Measurements from ENCODE around the gene NECAB3.

DNA sequence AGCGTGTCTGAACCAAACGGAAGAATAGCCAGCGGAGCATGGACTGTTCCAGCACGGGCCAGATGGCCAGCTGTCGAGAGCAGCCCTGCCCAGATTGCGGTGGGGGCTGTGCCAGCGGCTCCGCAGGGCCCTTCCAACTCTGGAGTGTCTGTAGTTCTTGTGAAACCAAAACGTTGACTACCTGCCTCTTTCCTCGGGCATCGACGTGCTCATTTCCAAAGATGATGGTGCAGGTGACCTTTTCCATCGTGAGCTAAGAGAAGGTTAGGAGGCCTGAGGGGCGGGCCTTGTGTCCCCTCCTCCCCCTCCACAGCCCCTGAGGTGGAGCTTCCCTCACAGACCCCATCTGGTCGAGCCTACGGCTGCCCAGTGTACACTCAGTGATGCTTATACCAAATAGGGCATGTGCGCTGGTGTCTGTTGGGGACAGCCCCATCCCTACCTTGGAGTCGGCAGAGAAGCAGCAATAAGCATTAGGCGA, 25.0 kb downstream of the NECAB3 start:
- TF ChIP-seq, protein P1, sequence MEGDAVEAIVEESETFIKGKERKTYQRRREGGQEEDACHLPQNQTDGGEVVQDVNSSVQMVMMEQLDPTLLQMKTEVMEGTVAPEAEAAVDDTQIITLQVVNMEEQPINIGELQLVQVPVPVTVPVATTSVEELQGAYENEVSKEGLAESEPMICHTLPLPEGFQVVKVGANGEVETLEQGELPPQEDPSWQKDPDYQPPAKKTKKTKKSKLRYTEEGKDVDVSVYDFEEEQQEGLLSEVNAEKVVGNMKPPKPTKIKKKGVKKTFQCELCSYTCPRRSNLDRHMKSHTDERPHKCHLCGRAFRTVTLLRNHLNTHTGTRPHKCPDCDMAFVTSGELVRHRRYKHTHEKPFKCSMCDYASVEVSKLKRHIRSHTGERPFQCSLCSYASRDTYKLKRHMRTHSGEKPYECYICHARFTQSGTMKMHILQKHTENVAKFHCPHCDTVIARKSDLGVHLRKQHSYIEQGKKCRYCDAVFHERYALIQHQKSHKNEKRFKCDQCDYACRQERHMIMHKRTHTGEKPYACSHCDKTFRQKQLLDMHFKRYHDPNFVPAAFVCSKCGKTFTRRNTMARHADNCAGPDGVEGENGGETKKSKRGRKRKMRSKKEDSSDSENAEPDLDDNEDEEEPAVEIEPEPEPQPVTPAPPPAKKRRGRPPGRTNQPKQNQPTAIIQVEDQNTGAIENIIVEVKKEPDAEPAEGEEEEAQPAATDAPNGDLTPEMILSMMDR (conservative IDR thresholded peaks at IDR 0.05; ENCODE audit: low read depth, low read length): no peak
- TF ChIP-seq POLR2A (IDR thresholded peaks at IDR 0.05; ENCODE audit: low read depth, low read length) (no peak), RCOR1 (IDR thresholded peaks at IDR 0.05; ENCODE audit: insufficient replicate concordance, low read length) (no peak), MAZ (IDR thresholded peaks at IDR 0.05; ENCODE audit: borderline replicate concordance, low read depth, low read length) (no peak), RAD21 (IDR thresholded peaks at IDR 0.05; ENCODE audit: low read length) (no peak), CHD1 (IDR thresholded peaks at IDR 0.05; ENCODE audit: low read depth, low read length) (no peak), MXI1 (IDR thresholded peaks at IDR 0.05; ENCODE audit: borderline replicate concordance, low read depth, low read length) (no peak), BHLHE40 (IDR thresholded peaks at IDR 0.05; ENCODE audit: low read depth, low read length) (no peak), RFX5 (IDR thresholded peaks at IDR 0.05; ENCODE audit: low read depth, low read length) (no peak)
- TF ChIP-seq, protein P2, sequence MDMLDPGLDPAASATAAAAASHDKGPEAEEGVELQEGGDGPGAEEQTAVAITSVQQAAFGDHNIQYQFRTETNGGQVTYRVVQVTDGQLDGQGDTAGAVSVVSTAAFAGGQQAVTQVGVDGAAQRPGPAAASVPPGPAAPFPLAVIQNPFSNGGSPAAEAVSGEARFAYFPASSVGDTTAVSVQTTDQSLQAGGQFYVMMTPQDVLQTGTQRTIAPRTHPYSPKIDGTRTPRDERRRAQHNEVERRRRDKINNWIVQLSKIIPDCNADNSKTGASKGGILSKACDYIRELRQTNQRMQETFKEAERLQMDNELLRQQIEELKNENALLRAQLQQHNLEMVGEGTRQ (IDR thresholded peaks at IDR 0.05; ENCODE audit: low read depth, low read length): no peak
- TF ChIP-seq, protein P3, sequence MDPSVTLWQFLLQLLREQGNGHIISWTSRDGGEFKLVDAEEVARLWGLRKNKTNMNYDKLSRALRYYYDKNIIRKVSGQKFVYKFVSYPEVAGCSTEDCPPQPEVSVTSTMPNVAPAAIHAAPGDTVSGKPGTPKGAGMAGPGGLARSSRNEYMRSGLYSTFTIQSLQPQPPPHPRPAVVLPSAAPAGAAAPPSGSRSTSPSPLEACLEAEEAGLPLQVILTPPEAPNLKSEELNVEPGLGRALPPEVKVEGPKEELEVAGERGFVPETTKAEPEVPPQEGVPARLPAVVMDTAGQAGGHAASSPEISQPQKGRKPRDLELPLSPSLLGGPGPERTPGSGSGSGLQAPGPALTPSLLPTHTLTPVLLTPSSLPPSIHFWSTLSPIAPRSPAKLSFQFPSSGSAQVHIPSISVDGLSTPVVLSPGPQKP (IDR thresholded peaks at IDR 0.05; ENCODE audit: borderline replicate concordance, low read depth, low read length): no peak

Measured in IMR-90 (cell line).